HepG2 (cell line): ENCODE results near the gene TAMALIN. TPM values are rescaled to one million over a fixed set of nuclear protein-coding genes. Genes with fewer than 3 reads are reported as not detected.
A peak's percentile ranks its signal among the peaks of the same experiment; 100 is the strongest.

ENCODE experiments used
- ATAC-seq: fragments of 200-7000 bp; cut with Tn5 transposase; 3 replicates; pipeline ENCODE4 v1.9.1; 2020; ENCODE audit warnings: mild to moderate bottlenecking, moderate library complexity
- BruUV-seq: library from RNA; stranded (reverse); fragments of 400-500 nt; replicated peaks from 2 replicates; lab custom pipeline; 2021; lab: Mats Ljungman, UMichigan
- CTCF ChIA-PET: fragments of 300-600 bp; formaldehyde crosslinking; extraction: SDS; loops from one replicate; lab custom pipeline; 2021; ENCODE audit warnings: low total read pairs, inconsistent platforms, low intra/inter-chr PET ratio; lab: Yijun Ruan, JAX
- POLR2A ChIA-PET: fragments of 350-600 bp; sonication (Branson Sonifier 250); formaldehyde crosslinking; loops from one replicate; lab custom pipeline; 2020; ENCODE audit warnings: antibody characterized with exemption, inconsistent platforms; lab: Yijun Ruan, JAX
- DNase-seq: peaks from one replicate; pipeline ENCODE4 v3.0.0-alpha.2; 2015; ENCODE audit warnings: low spot score
- FAIRE-seq: peaks from 3 replicates; lab custom pipeline; 2011; peaks lifted over from hg19 to GRCh38; lab: Jason Lieb, UNC
- H2AFZ ChIP-seq: one replicate; pipeline ENCODE4 v1.6.1; 2011; ENCODE audit warnings: low read length, inconsistent platforms
- H3K27ac ChIP-seq: fragments of 300-600 bp; 3 replicates; pipeline ENCODE4 v1.8.0; 2011; ENCODE audit warnings: mixed run types, mild to moderate bottlenecking, mixed read lengths, low read length, inconsistent platforms; ENCODE audit not compliant: insufficient read depth; ENCODE audit errors: extremely low read length
- H3K27me3 ChIP-seq, 2 experiments: fragments of 200-600 bp in 1 of 2; 2 replicates in 1 of 2; 3 replicates in 1 of 2; pipeline versions ENCODE4 v1.6.0 to v1.8.0; 2011; ENCODE audit warnings: low read length in 2 of 2, mild to moderate bottlenecking in 2 of 2, moderate library complexity in 2 of 2, inconsistent platforms in 1 of 2; ENCODE audit not compliant: insufficient read depth in 2 of 2, control insufficient read depth in 1 of 2
- H3K36me3 ChIP-seq, 2 experiments: fragments of 200-600 bp in 1 of 2; replicated peaks in 1 of 2; 2 replicates in 1 of 2; 3 replicates in 1 of 2; pipeline versions ENCODE4 v1.5.1 to v1.8.0; 2011; ENCODE audit warnings: low read length in 2 of 2, inconsistent platforms in 1 of 2; ENCODE audit not compliant: insufficient read depth in 2 of 2, control insufficient read depth in 1 of 2
- H3K4me1 ChIP-seq: 2 replicates; pipeline ENCODE4 v1.5.1; 2012; ENCODE audit warnings: low read length, inconsistent platforms; ENCODE audit not compliant: insufficient read depth
- H3K4me2 ChIP-seq: 2 replicates; pipeline ENCODE4 v1.6.0; 2011; ENCODE audit warnings: low read depth, low read length, inconsistent platforms
- H3K4me3 ChIP-seq, 3 experiments: fragments of 200-600 bp in 1 of 3; sonication (generic), shearing (Covaris generic) in 1 of 3; replicated peaks in 1 of 3; 2 replicates each; pipeline ENCODE4 v1.5.1; 2011 to 2016; ENCODE audit warnings: low read length in 3 of 3, inconsistent platforms in 2 of 3, low read depth in 2 of 3, mild to moderate bottlenecking in 2 of 3, control low read depth in 1 of 3, mixed read lengths in 1 of 3; ENCODE audit not compliant: insufficient read depth in 1 of 3
- H3K79me2 ChIP-seq: one replicate; pipeline ENCODE4 v1.6.1; 2011; ENCODE audit warnings: low read length, inconsistent platforms; ENCODE audit not compliant: insufficient read depth
- H3K9ac ChIP-seq: 2 replicates; pipeline ENCODE4 v1.6.0; 2011; ENCODE audit warnings: mild to moderate bottlenecking, low read depth, low read length, inconsistent platforms; ENCODE audit not compliant: insufficient read depth
- H3K9me3 ChIP-seq: 2 replicates; pipeline ENCODE4 v1.5.1; 2012; ENCODE audit warnings: mild to moderate bottlenecking, low read length
- H4K20me1 ChIP-seq: 2 replicates; pipeline ENCODE4 v1.6.0; 2011; ENCODE audit warnings: inconsistent platforms, mild to moderate bottlenecking, low read length, moderate library complexity; ENCODE audit not compliant: insufficient read depth
- ADNP ChIP-seq: sonication (generic); formaldehyde crosslinking; IDR thresholded peaks from 2 replicates; pipeline ENCODE4 v1.4.0; 2020; ENCODE audit warnings: missing genetic modification reagents
- HNF1B ChIP-seq: sonication (generic); formaldehyde crosslinking; IDR thresholded peaks from 2 replicates; pipeline ENCODE4 v1.5.1; 2020; ENCODE audit warnings: mild to moderate bottlenecking, moderate library complexity, missing genetic modification reagents
- PREB ChIP-seq: sonication (generic); formaldehyde crosslinking; IDR thresholded peaks from 2 replicates; pipeline ENCODE4 v1.4.0; 2020; ENCODE audit warnings: missing genetic modification reagents
- SOX6 ChIP-seq, 2 experiments: fragments of 450-650 bp in 1 of 2; sonication (generic) in 1 of 2; formaldehyde crosslinking in 1 of 2; IDR thresholded peaks; 2 replicates each; pipeline versions ENCODE4 v1.4.0 to v1.6.1; 2017 to 2020; ENCODE audit warnings: antibody characterized with exemption in 1 of 2, mild to moderate bottlenecking in 1 of 2, missing genetic modification reagents in 1 of 2
- ZNF512B ChIP-seq: sonication (generic); formaldehyde crosslinking; IDR thresholded peaks from 2 replicates; pipeline ENCODE4 v1.5.1; 2020; ENCODE audit warnings: missing genetic modification reagents, mild to moderate bottlenecking, borderline replicate concordance
- WGBS: methylation state at CpG from one replicate; pipeline ENCODE4 v1.1.6; 2017; ENCODE audit warnings: low lambda C conversion rate; 5-methylcytosine and 5-hydroxymethylcytosine counted together
- in situ Hi-C: cut with HindIII; loops from 2 replicates; pipeline ENCODE4 v1.10.0; 2017; ENCODE audit warnings: low pct_unique_long_range_greater_than_20kb; ENCODE audit not compliant: extremely low pct_ligation_motif_present
- intact Hi-C: fragments of 100-400 bp; cut with micrococcal nuclease; formaldehyde crosslinking; loops from one replicate; pipeline ENCODE4 v1.10.0; 2022; ENCODE audit not compliant: unreplicated experiment
- polyA plus RNA-seq, 8 experiments: library from polyadenylated mRNA; depleted of rRNA in 3 of 8; stranded (reverse) in 7 of 8; unstranded in 1 of 8; fragments of >200 nt; fragmentation: Illumina TruSeq in 4 of 8; extraction: Trizol in 4 of 8; gene quantifications; 2 replicates each; pipeline versions ENCODE4 v1.2.1 to v1.2.3, GENCODE V29; 2011 to 2016; ENCODE audit warnings: low read depth in 4 of 8, missing spikeins in 1 of 8, mixed read lengths in 1 of 8; ENCODE audit not compliant: insufficient read depth in 1 of 8
- total RNA-seq, 5 experiments: library from RNA; depleted of rRNA; stranded (reverse); fragments of >200 nt; fragmentation: Illumina TruSeq; extraction: Trizol; gene quantifications; 2 replicates each; pipeline ENCODE4 v1.2.3, GENCODE V29; 2016; ENCODE audit warnings: low read depth in 1 of 5
- TF ChIP-seq, protein P1 (sequence below): sonication (generic); formaldehyde crosslinking; IDR thresholded peaks from 2 replicates; pipeline ENCODE4 v1.4.0; 2020; ENCODE audit warnings: missing genetic modification reagents

TAMALIN gene
- total and polyA plus RNA-seq, 2 of the 13 experiments (the other 11 are each of a cell fraction or from before 2014, with no cell fraction given), result 2.9 to 10.9 TPM

- DNase-seq (no peak), ATAC-seq (peak; percentile 7; the same call in 2 of the 3 replicates), FAIRE-seq (peak; percentile 28)
- WGBS, result 23% methylated on average over 9 of the region's 9 CpGs
- no peaks in the 10 kb centered on the region for H3K9me3 ChIP-seq
- H4K20me1 ChIP-seq, result no peaks in the 10 kb centered on the region
- no peak overlapping the region for H2AFZ ChIP-seq
- no peaks in the 10 kb centered on the region for H3K27me3 ChIP-seq
- BruUV-seq, result no TSS peak
- TF ChIP-seq PREB (CRISPR knock-in tag) (no peak), ZNF512B (CRISPR knock-in tag) (no peak), ADNP (CRISPR knock-in tag) (no peak), SOX6 (IDR thresholded peaks at IDR 0.05) (no peak), SOX6 (CRISPR knock-in tag; IDR thresholded peaks at IDR 0.05) (0 out of 2 replicates have a peak, but pooled peaks have one; percentile 7), HNF1B (CRISPR knock-in tag) (0 out of 2 replicates have a peak, but pooled peaks have one; percentile 3)
- TF ChIP-seq, protein P1, sequence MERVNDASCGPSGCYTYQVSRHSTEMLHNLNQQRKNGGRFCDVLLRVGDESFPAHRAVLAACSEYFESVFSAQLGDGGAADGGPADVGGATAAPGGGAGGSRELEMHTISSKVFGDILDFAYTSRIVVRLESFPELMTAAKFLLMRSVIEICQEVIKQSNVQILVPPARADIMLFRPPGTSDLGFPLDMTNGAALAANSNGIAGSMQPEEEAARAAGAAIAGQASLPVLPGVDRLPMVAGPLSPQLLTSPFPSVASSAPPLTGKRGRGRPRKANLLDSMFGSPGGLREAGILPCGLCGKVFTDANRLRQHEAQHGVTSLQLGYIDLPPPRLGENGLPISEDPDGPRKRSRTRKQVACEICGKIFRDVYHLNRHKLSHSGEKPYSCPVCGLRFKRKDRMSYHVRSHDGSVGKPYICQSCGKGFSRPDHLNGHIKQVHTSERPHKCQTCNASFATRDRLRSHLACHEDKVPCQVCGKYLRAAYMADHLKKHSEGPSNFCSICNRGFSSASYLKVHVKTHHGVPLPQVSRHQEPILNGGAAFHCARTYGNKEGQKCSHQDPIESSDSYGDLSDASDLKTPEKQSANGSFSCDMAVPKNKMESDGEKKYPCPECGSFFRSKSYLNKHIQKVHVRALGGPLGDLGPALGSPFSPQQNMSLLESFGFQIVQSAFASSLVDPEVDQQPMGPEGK (CRISPR knock-in tag), result 0 out of 2 replicates have a peak, but pooled peaks have one; percentile 14
- intact Hi-C loops, result no loop called here
- peak overlapping the region; percentile 63 for H3K27ac ChIP-seq
- H3K79me2 ChIP-seq, result peaks cover 63% of the 10 kb centered on the region
- H3K4me1 ChIP-seq, result peaks cover 72% of the 10 kb centered on the region
- ChIA-PET CTCF (no interaction called here), POLR2A (no interaction called here)
- H3K36me3 ChIP-seq, result peaks cover 4 to 8% of the 10 kb centered on the region in 2 experiments; a peak in 3 of 5 replicates
- H3K9ac ChIP-seq, result no peak overlapping the region
- in situ Hi-C loops, result no loop called here
- peak overlapping the region in 1 of 3 experiments; percentile 31; a peak in 1 of 6 replicates for H3K4me3 ChIP-seq
- peak overlapping the region; percentile 70 for H3K4me2 ChIP-seq
Measured at GRCh38 chr12:51972849-51973273, 33.9 kb upstream of the TAMALIN start.
